ENCODE results near the gene KRTAP10-4.
"Not testable (repeated sequence)": the region's sequence is repeated elsewhere in the genome, so short reads cannot be mapped to it uniquely, and the experiment has no call there.

DNA sequence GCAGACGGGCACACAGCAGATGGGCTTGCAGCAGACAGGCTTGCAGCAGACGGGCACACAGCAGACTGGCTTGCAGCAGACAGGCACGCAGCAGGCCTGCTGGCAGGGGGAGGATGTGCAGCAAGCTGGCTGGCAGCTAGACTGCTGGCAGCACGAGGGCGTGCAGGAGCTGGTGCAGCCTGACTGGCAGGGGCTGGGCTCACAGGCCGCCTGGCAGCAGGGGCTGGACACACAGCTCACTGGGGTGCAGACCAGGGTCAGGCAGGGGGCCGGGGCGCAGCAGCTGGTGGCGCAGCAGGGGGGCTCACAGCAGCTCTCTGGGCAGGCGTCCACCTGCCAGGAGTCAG, 15.2 kb upstream of the KRTAP10-4 start:
- TF ChIP-seq, protein P1, sequence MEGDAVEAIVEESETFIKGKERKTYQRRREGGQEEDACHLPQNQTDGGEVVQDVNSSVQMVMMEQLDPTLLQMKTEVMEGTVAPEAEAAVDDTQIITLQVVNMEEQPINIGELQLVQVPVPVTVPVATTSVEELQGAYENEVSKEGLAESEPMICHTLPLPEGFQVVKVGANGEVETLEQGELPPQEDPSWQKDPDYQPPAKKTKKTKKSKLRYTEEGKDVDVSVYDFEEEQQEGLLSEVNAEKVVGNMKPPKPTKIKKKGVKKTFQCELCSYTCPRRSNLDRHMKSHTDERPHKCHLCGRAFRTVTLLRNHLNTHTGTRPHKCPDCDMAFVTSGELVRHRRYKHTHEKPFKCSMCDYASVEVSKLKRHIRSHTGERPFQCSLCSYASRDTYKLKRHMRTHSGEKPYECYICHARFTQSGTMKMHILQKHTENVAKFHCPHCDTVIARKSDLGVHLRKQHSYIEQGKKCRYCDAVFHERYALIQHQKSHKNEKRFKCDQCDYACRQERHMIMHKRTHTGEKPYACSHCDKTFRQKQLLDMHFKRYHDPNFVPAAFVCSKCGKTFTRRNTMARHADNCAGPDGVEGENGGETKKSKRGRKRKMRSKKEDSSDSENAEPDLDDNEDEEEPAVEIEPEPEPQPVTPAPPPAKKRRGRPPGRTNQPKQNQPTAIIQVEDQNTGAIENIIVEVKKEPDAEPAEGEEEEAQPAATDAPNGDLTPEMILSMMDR (IDR thresholded peaks at IDR 0.05; ENCODE audit: low read depth, low read length, missing input control): not testable (repeated sequence)
- TF ChIP-seq RAD21 (IDR thresholded peaks at IDR 0.05); EGR1 (IDR thresholded peaks at IDR 0.05; ENCODE audit: low read depth in 2 of 2); TAF1 (conservative IDR thresholded peaks at IDR 0.05); YY1 (IDR thresholded peaks at IDR 0.05): not testable (repeated sequence)
- TF ChIP-seq, protein P2, sequence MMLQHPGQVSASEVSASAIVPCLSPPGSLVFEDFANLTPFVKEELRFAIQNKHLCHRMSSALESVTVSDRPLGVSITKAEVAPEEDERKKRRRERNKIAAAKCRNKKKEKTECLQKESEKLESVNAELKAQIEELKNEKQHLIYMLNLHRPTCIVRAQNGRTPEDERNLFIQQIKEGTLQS (IDR thresholded peaks at IDR 0.05): not testable (repeated sequence)
- TF ChIP-seq, protein P3, sequence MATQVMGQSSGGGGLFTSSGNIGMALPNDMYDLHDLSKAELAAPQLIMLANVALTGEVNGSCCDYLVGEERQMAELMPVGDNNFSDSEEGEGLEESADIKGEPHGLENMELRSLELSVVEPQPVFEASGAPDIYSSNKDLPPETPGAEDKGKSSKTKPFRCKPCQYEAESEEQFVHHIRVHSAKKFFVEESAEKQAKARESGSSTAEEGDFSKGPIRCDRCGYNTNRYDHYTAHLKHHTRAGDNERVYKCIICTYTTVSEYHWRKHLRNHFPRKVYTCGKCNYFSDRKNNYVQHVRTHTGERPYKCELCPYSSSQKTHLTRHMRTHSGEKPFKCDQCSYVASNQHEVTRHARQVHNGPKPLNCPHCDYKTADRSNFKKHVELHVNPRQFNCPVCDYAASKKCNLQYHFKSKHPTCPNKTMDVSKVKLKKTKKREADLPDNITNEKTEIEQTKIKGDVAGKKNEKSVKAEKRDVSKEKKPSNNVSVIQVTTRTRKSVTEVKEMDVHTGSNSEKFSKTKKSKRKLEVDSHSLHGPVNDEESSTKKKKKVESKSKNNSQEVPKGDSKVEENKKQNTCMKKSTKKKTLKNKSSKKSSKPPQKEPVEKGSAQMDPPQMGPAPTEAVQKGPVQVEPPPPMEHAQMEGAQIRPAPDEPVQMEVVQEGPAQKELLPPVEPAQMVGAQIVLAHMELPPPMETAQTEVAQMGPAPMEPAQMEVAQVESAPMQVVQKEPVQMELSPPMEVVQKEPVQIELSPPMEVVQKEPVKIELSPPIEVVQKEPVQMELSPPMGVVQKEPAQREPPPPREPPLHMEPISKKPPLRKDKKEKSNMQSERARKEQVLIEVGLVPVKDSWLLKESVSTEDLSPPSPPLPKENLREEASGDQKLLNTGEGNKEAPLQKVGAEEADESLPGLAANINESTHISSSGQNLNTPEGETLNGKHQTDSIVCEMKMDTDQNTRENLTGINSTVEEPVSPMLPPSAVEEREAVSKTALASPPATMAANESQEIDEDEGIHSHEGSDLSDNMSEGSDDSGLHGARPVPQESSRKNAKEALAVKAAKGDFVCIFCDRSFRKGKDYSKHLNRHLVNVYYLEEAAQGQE (IDR thresholded peaks at IDR 0.05): not testable (repeated sequence)
